Hematopoietic multipotent progenitor cell treated with erythropoietin and hydrocortisone succinate and interleukin-3 and kit ligand, for 8 days (in vitro differentiated cells): Measurements from ENCODE around the gene SYNM.

ENCODE experiments used
- DNase-seq: peaks from one replicate; pipeline ENCODE4 v3.0.0-alpha.2; 2015

SYNM gene

GRCh38 chr15:99145005-99145404, 40.1 kb downstream of the SYNM start:
- no peak for DNase-seq

- DNase-seq, result no peak
Observed at GRCh38 chr15:99145778-99146177, 40.9 kb downstream of the SYNM start.

- DNase-seq, result no peak
Observed at GRCh38 chr15:99146661-99147060, 41.8 kb downstream of the SYNM start.

- no peak for DNase-seq
Observed at GRCh38 chr15:99148851-99149276, 44.0 kb downstream of the SYNM start.

- DNase-seq, result no peak
Observed at GRCh38 chr15:99149366-99149765, 44.5 kb downstream of the SYNM start.

- no peak for DNase-seq
Observed at GRCh38 chr15:99151156-99151555, 46.3 kb downstream of the SYNM start.

GRCh38 chr15:99153026-99153535, 48.2 kb downstream of the SYNM start:
- DNase-seq, result no peak

- DNase-seq, result no peak
Observed at GRCh38 chr15:99154271-99154670, 49.4 kb downstream of the SYNM start.

GRCh38 chr15:99155961-99156443, 51.1 kb downstream of the SYNM start:
- peak; percentile 9 for DNase-seq

GRCh38 chr15:99157456-99157855, 52.6 kb downstream of the SYNM start:
- DNase-seq, result no peak

- no peak for DNase-seq
Observed at GRCh38 chr15:99158626-99159412, 53.9 kb downstream of the SYNM start.

- DNase-seq, result no peak
Observed at GRCh38 chr15:99163271-99164062, 58.6 kb downstream of the SYNM start.

- DNase-seq, result no peak
Observed at GRCh38 chr15:99164119-99164518, 59.2 kb downstream of the SYNM start.

- DNase-seq, result no peak
Observed at GRCh38 chr15:99165020-99165790, 60.3 kb downstream of the SYNM start.

- no peak for DNase-seq
Observed at GRCh38 chr15:99165956-99166689, 61.2 kb downstream of the SYNM start.

- no peak for DNase-seq
Observed at GRCh38 chr15:99167201-99167600, 62.3 kb downstream of the SYNM start.

GRCh38 chr15:99167640-99168039, 62.8 kb downstream of the SYNM start:
- DNase-seq, result no peak

- DNase-seq, result no peak
Observed at GRCh38 chr15:99168601-99169580, 64.0 kb downstream of the SYNM start.

- no peak for DNase-seq
Observed at GRCh38 chr15:99169769-99170311, 65.0 kb downstream of the SYNM start.

- no peak for DNase-seq
Observed at GRCh38 chr15:99170476-99171065, 65.7 kb downstream of the SYNM start.
